Measurements from ENCODE around the gene DPT.

DPT gene

DNA sequence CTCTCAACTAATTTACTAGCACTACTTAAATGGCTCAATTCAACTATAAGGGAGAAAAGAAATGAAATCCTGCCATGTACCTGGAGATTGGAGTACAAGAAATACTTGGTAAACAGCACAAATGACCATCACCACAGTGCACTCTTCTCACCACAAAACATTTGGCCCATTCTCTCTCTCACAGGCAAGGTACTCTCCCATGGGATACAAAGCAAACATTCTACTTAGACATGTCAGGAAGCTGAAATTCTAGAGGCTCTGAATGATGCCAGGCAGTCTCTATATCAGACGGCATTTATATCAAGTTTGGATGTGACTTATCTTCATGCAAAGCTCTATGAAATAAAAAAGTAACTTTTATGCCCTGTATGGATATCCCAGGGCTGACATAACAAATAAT, 72.5 kb downstream of the DPT start:
- DNase-seq (ENCODE audit: low read depth): no peak

DNA sequence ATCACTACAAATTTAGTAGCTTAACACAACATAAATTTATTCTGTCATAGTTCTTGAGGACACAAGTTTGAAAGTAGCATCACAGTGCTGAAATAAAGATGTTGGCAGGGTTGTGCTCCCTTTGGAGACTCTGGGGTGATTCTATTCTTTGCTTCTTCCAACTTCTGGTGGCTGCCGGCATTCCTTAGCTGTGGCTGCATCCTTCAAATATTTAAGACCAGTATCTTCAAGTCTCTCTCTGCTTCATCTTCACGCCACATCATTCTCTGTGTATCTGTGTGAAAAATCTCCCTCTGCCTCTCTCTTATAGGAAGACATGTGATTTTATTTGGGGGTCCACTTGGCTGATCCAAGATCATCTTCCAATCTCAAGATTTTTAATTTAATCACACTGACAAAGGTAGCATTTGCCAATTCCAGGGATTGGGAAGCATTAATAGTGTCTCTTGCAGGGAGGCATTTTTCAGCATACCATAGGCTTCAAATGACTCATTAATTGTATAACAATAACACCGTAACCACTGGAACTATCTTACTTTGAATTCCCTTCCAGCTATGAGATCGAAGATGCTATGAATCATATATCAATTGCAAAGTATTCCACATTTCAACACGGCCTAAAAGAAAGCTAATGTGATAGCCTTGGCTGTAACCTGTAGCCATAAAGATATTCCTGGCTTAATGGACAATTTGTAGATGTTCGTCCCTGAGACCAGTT, 74.6 kb downstream of the DPT start:
- DNase-seq (ENCODE audit: low read depth): no peak

DNA sequence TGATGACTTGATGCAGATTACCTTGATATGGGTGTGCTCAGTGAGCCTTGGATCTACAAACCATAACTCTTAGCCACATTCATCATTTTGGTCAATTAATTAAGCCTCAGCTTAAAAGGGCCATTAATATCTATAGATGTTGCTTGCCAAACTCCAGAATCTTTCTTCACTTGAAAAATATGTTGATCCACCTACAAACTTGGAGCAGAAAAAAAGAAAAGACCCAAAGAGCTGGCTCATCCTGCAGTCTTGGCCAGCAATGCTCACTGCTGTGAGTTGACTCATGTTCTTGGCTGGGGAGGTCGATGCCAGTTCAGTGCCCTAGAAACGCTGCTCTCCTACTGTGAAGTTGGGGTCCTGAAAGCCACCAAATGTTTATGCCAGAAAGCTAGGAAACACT, 75.4 kb downstream of the DPT start:
- no peak for DNase-seq (ENCODE audit: low read depth)

DNA sequence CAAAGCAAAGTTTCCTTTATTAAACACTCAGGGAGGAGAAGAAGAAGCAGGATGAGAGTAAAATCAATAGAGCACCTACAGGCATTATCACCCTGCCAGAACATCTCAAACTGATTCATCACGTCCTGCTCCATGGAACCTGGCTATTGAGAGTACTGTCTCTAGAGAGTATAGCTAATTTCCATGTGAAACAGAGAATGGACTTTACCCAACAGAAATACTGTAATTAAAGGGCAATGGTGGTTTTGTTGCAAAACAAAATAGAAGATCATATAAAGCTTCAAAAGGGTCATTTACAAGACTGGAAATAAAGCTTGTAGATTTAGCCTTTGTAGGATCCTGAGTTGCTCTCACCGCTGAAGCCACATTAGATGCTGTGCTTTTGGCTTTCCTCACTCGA, 83.3 kb downstream of the DPT start:
- DNase-seq (ENCODE audit: low read depth): no peak
